Spinal cord (tissue), 4 donors: ENCODE data around the gene SLC16A1. TPM values are rescaled to one million over a fixed set of nuclear protein-coding genes. Genes with fewer than 3 reads are reported as not detected.

Experiments used
- polyA plus RNA-seq, 2 donors: library from polyadenylated mRNA; unstranded; fragments of 120-200 nt; gene quantifications; one replicate each; pipeline ENCODE4 v1.2.1, GENCODE V29; 2013; ENCODE audit not compliant: insufficient read length in 2 of 2
- small RNA-seq: library from RNA; depleted of rRNA; stranded (forward); fragments of <200 nt; gene quantifications from one replicate; pipeline ENCODE3, GENCODE V24; 2014; ENCODE audit warnings: low replicate concordance
- total RNA-seq, 2 donors: library from RNA; depleted of rRNA in 1 of 2; stranded (reverse); fragments of 120-200 nt in 1 of 2; fragments of >200 nt in 1 of 2; gene quantifications; one replicate each; pipeline versions ENCODE4 v1.2.3 to v1.2.4, GENCODE V29; 2013 to 2014

SLC16A1 gene
- total and polyA plus RNA-seq, 4 donors: 60.3 to 127 (median 91.5) TPM

Small RNA genes within 50 kb of the gene (small RNA-seq; reads per million reads assigned to genes)
- not detected for gene AL390729.2

Other genes with a start within 250 kb of the SLC16A1 start
- 100 to 1,000 TPM in 1 of 2 donors, 10 to 100 TPM in 1; 96.7 to 282 TPM for gene RHOC, start 249.1 kb downstream of the SLC16A1 start, total RNA-seq
- gene RHOC, start 249.1 kb downstream of the SLC16A1 start, polyA plus RNA-seq: 100 to 1,000 TPM; 203 to 243 TPM
- gene PPM1J, start 240.9 kb downstream of the SLC16A1 start, total RNA-seq: 1 to 10 TPM; 2.2 to 5.0 TPM
- 1 to 10 TPM; 6.1 to 7.4 TPM for gene PPM1J, start 240.9 kb downstream of the SLC16A1 start, polyA plus RNA-seq
- 10 to 100 TPM; 19.2 to 29.8 TPM for gene LRIG2, start 117.0 kb upstream of the SLC16A1 start, total RNA-seq
- 10 to 100 TPM; 12.3 to 17.0 TPM for gene LRIG2, start 117.0 kb upstream of the SLC16A1 start, polyA plus RNA-seq